Smooth muscle cell (in vitro differentiated cells): ENCODE measurements around the gene JAK3. TPM values are rescaled to one million over a fixed set of nuclear protein-coding genes. Genes with fewer than 3 reads are reported as not detected.

ENCODE experiments used
- DNase-seq: peaks from one replicate; lab custom pipeline; 2025; ENCODE audit not compliant: unreplicated experiment; lab: John Stamatoyannopoulos, UW
- H2AFZ ChIP-seq: fragments of 200-600 bp; sonication (generic); 2 replicates; pipeline ENCODE4 v1.6.0; 2016; ENCODE audit warnings: antibody characterized with exemption, low read depth, mild to moderate bottlenecking
- H3F3A ChIP-seq: fragments of 200-600 bp; sonication (generic); 2 replicates; pipeline ENCODE4 v1.6.0; 2017; ENCODE audit warnings: antibody characterized with exemption, low read depth
- H3K27ac ChIP-seq: fragments of 200-600 bp; sonication (generic); 2 replicates; pipeline ENCODE4 v1.5.1; 2016; ENCODE audit warnings: low read depth, mild to moderate bottlenecking
- H3K27me3 ChIP-seq: fragments of 200-600 bp; sonication (generic); 2 replicates; pipeline ENCODE4 v1.6.1; 2016; ENCODE audit warnings: low read depth, mild to moderate bottlenecking
- H3K36me3 ChIP-seq: fragments of 200-600 bp; sonication (generic); 2 replicates; pipeline ENCODE4 v1.5.1; 2016; ENCODE audit warnings: low read depth
- H3K4me1 ChIP-seq: fragments of 200-600 bp; sonication (generic); 2 replicates; pipeline ENCODE4 v1.5.1; 2016; ENCODE audit warnings: low read depth
- H3K4me2 ChIP-seq: fragments of 200-600 bp; sonication (generic); 2 replicates; pipeline ENCODE4 v1.6.0; 2016; ENCODE audit warnings: mild to moderate bottlenecking
- H3K4me3 ChIP-seq: fragments of 200-600 bp; sonication (generic); 2 replicates; pipeline ENCODE4 v1.5.1; 2016; ENCODE audit warnings: mild to moderate bottlenecking
- H3K79me2 ChIP-seq: fragments of 200-600 bp; sonication (generic); 2 replicates; pipeline ENCODE4 v1.6.0; 2016; ENCODE audit warnings: low read depth, mild to moderate bottlenecking
- H3K9ac ChIP-seq: fragments of 200-600 bp; sonication (generic); 2 replicates; pipeline ENCODE4 v1.6.0; 2016; ENCODE audit warnings: low read depth
- H3K9me3 ChIP-seq: fragments of 200-600 bp; sonication (generic); replicated peaks from 2 replicates; pipeline ENCODE4 v1.5.1; 2016; ENCODE audit warnings: low read depth
- H4K20me1 ChIP-seq: fragments of 200-600 bp; sonication (generic); 2 replicates; pipeline ENCODE4 v1.6.0; 2016; ENCODE audit warnings: low read depth
- CTCF ChIP-seq: fragments of 200-600 bp; sonication (generic); IDR thresholded peaks from 2 replicates; pipeline ENCODE4 v1.5.1; 2017; ENCODE audit warnings: borderline replicate concordance, mild to moderate bottlenecking, antibody characterized with exemption; ENCODE audit not compliant: insufficient read depth, poor library complexity, severe bottlenecking
- WGBS: methylation state at CpG from one replicate; pipeline ENCODE4 v1.1.7; 2016; ENCODE audit warnings: low lambda C conversion rate; 5-methylcytosine and 5-hydroxymethylcytosine counted together
- polyA plus RNA-seq: library from polyadenylated mRNA; unstranded; fragments of >200 nt; fragmentation: Nextera tagmentation; extraction: Ambion mirVana; gene quantifications from 2 replicates; pipeline ENCODE4 v1.2.1, GENCODE V29; 2016
- total RNA-seq: library from RNA; depleted of rRNA; stranded (reverse); fragments of >200 nt; gene quantifications from 2 replicates; pipeline ENCODE4 v1.2.3, GENCODE V29; 2014

The JAK3 gene
- total and polyA plus RNA-seq, 2 experiments from 2014 or later, result 8.8 to 10.7 TPM

GRCh38 chr19:17794412-17794730 lies 53.4 kb downstream of the JAK3 start:
- H3K9ac ChIP-seq, result no peak overlapping the region
- H3K36me3 ChIP-seq, result no peaks in the 10 kb centered on the region
- H3K27me3 ChIP-seq, result peaks cover 36% of the 10 kb centered on the region
- no peak overlapping the region for H2AFZ ChIP-seq
- no peaks in the 10 kb centered on the region for H3K4me1 ChIP-seq
- H3K4me3 ChIP-seq, result no peak overlapping the region
- TF ChIP-seq CTCF, result no peak
- no peak for DNase-seq
- H3K4me2 ChIP-seq, result no peak overlapping the region
- no peaks in the 10 kb centered on the region for H3F3A ChIP-seq
- H3K9me3 ChIP-seq, result no peaks in the 10 kb centered on the region
- H4K20me1 ChIP-seq, result no peaks in the 10 kb centered on the region
- WGBS, result 54% methylated on average over 9 of the region's 9 CpGs
- no peaks in the 10 kb centered on the region for H3K79me2 ChIP-seq
- no peak overlapping the region for H3K27ac ChIP-seq

- Histone ChIP-seq H3K27ac (no peak overlapping the region), H2AFZ (no peak overlapping the region), H3F3A (no peaks in the 10 kb centered on the region), H3K4me2 (no peak overlapping the region), H3K27me3 (peaks cover 21% of the 10 kb centered on the region), H3K79me2 (no peaks in the 10 kb centered on the region), H3K36me3 (no peaks in the 10 kb centered on the region), H3K9me3 (no peaks in the 10 kb centered on the region), H3K4me3 (no peak overlapping the region), H4K20me1 (no peaks in the 10 kb centered on the region), H3K9ac (no peak overlapping the region), H3K4me1 (no peaks in the 10 kb centered on the region)
- no peak for TF ChIP-seq CTCF
- DNase-seq, result no peak
- 71% methylated on average over 6 of the region's 6 CpGs for WGBS
Measured at GRCh38 chr19:17790059-17790780, 57.6 kb downstream of the JAK3 start.

- Histone ChIP-seq H3K27ac (no peak overlapping the region), H3K4me1 (no peaks in the 10 kb centered on the region), H4K20me1 (no peaks in the 10 kb centered on the region), H3K79me2 (no peaks in the 10 kb centered on the region), H3F3A (no peaks in the 10 kb centered on the region), H3K4me2 (no peak overlapping the region), H3K9ac (no peak overlapping the region), H3K4me3 (no peak overlapping the region), H2AFZ (no peak overlapping the region), H3K36me3 (no peaks in the 10 kb centered on the region), H3K9me3 (no peaks in the 10 kb centered on the region), H3K27me3 (peaks cover 5% of the 10 kb centered on the region)
- no peak for DNase-seq
- WGBS, result 98% methylated on average over 2 of the region's 2 CpGs
- TF ChIP-seq CTCF, result no peak
Measured at GRCh38 chr19:17788632-17789031, 59.1 kb downstream of the JAK3 start.

- DNase-seq, result no peak
- H3K27me3 ChIP-seq, result no peaks in the 10 kb centered on the region
- no peaks in the 10 kb centered on the region for H3K79me2 ChIP-seq
- H3K9me3 ChIP-seq, result no peaks in the 10 kb centered on the region
- H3K9ac ChIP-seq, result no peak overlapping the region
- H3K36me3 ChIP-seq, result no peaks in the 10 kb centered on the region
- 98% methylated on average over 14 of the region's 14 CpGs for WGBS
- H3K4me1 ChIP-seq, result no peaks in the 10 kb centered on the region
- no peaks in the 10 kb centered on the region for H3F3A ChIP-seq
- H3K4me3 ChIP-seq, result no peak overlapping the region
- no peaks in the 10 kb centered on the region for H4K20me1 ChIP-seq
- H3K4me2 ChIP-seq, result no peak overlapping the region
- no peak for TF ChIP-seq CTCF
- H3K27ac ChIP-seq, result no peak overlapping the region
- no peak overlapping the region for H2AFZ ChIP-seq
Measured at GRCh38 chr19:17787274-17787913, 60.4 kb downstream of the JAK3 start.
